CMK (cell line): Measurements from ENCODE around the gene TDRD7.

Experiments used
- DNase-seq: peaks from one replicate; pipeline ENCODE4 v3.0.0-alpha.2; 2010; ENCODE audit warnings: low read depth

Gene TDRD7

DNA sequence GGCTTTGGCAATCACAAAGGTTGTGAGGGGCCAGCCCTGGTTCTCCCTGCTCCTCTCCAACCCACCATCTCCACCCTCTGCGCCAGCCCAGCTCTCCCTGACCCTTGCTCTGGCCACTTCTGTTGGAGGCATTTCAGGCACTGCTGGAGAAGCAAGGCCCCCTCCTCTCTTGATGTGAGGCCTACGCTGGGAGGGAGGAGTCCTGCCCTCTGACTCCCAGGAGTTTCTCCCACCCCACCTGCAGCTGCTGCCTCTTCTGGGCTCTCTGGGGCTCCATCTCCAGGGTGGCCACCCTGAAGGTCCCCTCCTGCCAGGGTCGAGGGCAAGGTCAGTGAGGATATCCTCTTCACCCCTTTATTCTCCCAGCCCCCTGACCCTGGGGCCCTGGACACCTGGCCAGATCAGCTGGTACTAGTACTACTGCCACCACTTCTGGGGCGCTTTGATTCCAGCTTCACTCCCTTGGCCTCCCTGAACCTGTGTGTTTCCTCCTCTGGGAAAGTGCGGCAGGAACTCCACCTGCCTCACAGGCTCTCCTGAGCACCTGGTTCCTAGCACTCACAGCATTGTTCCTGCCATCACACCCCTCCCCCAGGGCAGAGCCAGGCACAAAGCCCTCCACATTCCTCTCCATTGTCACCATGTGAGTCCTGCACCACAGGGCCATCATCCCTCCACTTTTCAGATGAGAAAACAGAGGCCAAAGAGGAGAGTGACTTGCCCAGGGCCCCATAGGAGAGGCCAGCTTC, 23.8 kb upstream of the TDRD7 start:
- no peak for DNase-seq

DNA sequence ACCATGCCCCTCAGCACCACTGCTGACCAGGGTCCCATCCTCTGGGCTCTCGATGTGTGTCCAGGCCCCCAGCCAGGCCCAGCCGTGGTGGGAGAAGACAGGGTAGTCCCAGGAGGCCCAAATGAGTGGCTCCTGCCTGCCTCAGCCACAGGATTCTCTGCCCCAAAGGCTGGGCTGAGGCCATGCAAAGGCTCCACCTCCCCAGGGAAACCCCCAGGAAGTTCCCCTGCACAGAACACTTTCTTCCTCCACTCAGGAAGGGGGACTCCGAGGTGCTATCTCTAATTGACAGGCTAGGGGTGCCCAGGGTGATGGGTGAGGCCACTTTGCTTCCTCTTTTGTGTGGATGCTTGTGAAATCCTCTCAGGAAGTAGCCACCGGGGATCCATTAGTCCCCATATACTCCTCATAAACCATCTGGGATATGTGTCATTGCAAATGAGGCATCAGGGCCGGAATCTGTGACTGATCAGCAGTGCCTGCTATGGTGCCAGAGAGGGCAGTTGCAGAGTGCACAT, 23.1 kb upstream of the TDRD7 start:
- DNase-seq, result no peak

DNA sequence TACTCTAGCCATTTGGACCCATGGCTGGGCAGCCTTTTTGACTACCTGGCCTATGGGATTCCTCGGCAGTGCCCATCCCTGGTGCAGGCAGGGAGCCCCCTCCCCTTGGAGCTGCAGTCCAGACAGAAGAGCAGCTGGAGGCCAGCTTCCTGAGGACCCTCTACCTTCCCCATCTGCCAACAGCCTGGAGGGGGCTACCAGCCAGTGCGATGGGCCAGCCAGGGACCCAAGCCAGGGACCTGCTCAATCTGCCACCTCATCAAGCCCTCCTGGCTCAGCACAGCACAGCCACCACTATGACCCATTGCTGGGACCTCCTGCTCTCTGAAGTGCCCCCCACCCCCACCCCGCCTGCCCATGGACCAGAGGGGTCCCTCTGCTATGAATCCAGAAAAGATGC, 22.6 kb upstream of the TDRD7 start:
- DNase-seq, result no peak

- DNase-seq, result no peak
Observed at GRCh38 chr9:97390791-97391406, 21.0 kb upstream of the TDRD7 start.

DNA sequence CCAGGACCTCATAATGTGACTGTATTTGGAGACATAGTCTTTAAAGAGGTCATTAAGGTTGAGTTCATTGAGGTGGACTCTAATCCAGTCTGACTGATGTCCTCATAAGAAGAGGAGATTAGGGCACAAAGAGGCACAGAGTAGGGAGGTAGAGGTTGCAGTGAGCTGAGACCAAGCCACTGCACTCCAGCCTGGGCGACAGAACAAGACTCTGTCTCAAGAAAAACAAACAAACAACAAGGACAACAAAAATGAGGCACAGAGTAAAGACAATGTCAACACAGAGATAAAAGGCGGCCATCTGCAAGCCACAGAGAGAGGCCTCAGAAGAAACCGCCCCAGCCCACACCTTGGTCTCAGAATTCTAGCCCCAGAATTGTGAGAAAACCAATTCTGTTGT, 17.0 kb upstream of the TDRD7 start:
- no peak for DNase-seq

- no peak for DNase-seq
Observed at GRCh38 chr9:97395745-97396144, 16.2 kb upstream of the TDRD7 start.

GRCh38 chr9:97396256-97396655, 15.6 kb upstream of the TDRD7 start:
- no peak for DNase-seq

DNA sequence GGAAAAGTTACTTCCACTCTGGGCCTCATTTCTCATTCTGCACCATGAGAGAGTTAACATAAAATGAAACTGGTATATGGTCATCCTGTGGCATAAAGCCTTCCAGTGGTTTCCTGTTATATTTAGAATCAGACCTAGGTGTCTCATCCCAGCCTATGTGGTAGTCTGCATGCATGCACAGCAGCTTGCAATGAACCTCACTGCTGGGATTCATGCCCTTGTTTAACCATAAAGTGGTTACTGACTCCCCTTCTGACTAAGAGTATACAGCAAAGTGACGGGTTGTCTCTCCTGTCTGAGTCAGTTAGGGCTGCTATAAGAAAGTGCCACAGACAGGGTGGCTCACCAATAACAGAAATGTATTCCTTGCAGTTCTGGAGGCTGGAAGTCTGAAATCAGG, 14.7 kb upstream of the TDRD7 start:
- DNase-seq, result no peak

GRCh38 chr9:97398999-97399758, 12.7 kb upstream of the TDRD7 start:
- DNase-seq, result peak; percentile 53

DNA sequence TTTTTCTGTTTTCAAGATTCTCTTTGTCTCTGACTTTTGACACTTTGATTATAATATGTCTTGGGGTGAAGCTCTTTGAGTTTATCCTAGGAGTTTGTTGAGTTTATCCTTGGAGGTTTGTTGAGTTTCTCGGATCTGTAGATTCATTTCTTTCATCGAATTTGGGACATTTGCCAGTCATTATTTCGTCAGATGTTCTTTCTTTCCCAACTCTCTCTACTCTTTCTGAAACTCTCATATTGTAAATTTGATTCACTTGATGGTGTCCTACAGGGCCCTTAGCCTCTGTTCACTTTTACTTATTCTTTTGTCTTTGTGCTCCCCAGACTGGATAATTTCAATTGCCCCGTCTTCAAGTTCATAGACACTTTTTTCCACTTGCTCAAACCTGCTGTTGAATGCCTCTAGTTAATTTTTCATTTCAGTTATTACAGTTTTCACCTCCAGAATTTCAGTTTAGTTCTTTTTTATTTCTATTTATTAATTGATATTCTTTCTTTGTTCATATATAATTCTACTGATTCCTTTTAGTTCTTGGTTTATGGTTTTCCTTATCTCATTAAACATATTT, 8.1 kb upstream of the TDRD7 start:
- DNase-seq, result no peak

DNA sequence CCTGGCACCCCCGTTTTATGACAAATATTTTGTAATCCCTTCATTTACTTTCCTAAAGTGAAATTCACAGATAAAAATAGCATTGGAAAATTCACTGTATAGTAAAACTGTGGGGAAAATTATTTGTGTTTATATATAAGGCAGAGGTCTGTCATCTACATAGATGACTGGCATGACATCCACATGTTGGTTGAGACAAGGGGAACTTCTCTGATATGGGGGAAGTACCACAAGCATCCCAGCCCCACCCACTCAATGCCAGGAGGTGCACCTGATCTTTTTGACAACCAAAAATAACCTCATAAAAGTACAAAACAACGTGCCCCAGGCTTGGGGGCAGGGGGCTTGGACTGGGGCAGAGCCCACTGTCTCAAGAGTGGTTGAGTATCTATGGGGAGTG, 6.3 kb upstream of the TDRD7 start:
- no peak for DNase-seq

DNA sequence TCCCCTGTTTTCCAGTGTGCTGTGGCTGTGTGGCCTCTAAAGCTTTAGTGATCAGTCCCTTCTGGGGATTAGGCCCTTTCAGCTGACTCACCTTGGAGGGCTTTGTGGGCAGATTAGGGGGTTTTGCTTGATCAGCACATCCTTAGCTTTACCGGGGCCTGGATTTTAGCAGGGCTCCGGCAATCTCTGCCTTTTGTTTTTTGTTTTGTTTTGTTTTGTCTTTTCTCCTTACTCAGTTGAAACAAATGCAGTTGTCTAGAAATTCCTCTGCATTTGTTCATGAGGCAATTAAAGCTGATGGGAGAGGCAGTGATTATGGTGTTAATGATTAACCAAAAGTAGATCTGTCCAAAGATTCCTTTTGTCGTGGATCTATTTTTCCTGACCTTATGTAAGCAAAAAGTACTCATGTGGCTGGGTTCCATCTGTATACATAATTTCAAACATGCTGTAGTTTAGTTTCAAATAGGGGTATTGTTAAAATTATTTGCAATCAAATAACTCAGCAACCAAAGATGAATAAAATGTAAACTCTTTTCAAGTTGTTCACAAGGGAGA, 5.2 kb upstream of the TDRD7 start:
- no peak for DNase-seq

GRCh38 chr9:97408562-97408961, 3.3 kb upstream of the TDRD7 start:
- DNase-seq, result no peak

DNA sequence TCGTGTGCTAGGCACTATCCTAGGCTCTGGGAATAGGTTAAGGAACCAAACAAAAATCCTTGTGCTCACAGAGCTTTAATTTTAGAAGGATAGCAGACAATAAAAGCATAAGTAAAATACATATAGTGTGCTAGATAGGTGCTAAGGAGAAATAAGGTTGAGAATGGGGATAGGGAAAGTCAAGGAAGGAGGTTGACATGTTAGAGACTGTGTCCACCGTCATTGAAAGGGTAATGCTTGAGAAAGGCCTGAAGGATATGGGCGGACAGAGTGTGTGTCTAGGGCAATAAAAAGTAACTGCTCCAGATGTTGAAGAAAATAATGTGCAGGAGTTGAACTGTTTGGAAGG, 482 bp upstream of the TDRD7 start:
- no peak for DNase-seq

GRCh38 chr9:97412626-97413385, 910 bp downstream of the TDRD7 start:
- DNase-seq, result no peak

GRCh38 chr9:97413462-97413861, 1.6 kb downstream of the TDRD7 start:
- DNase-seq, result no peak

DNA sequence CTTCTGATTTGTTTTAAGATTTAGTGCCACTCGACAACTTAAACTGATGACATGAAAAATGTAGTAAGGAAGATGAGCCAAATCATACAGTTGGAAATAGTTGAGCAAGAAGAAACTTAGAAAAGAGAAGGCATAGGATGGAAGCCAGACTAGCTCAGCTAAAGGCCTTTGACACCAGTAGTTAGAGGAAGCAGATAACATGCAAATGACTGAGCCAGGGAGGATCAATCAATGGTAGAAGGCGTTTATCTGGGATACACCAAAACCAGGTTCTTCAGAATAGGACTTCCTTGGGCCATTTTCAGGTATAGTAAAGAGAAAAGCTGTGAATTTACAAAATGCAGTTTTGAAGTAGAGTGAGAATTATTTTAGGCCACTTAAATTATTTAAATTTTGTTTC, 3.2 kb downstream of the TDRD7 start:
- no peak for DNase-seq

GRCh38 chr9:97418880-97419279, 7.0 kb downstream of the TDRD7 start:
- DNase-seq, result no peak

GRCh38 chr9:97419309-97419867, 7.5 kb downstream of the TDRD7 start:
- DNase-seq, result no peak

GRCh38 chr9:97425336-97425972, 13.6 kb downstream of the TDRD7 start:
- no peak for DNase-seq

DNA sequence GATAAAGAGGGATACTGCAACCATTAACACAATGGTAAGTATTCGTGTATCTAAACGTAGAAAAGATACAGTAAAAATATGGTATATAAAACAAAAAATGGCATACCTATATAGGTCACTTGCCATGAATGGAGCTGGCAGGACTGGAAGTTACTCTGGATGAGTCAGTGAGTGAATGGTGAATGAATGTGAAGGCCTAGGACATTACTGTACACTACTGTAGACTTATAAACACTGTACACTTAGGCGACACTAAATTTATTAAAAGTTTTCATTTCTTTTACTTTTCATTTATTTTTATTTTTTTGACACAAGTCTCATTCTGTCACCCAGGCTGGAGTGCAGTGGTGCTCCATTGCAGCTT, 14.1 kb downstream of the TDRD7 start:
- no peak for DNase-seq
